Panc1 (cell line): ENCODE measurements around the gene TWNK.

Experiments
- CTCF ChIP-seq: fragments of 450-650 bp; IDR thresholded peaks from 2 replicates; pipeline ENCODE4 v1.5.1; 2017; ENCODE audit warnings: mild to moderate bottlenecking
- POLR2AphosphoS5 ChIP-seq: IDR thresholded peaks from 2 replicates; pipeline ENCODE4 v1.6.1; 2012; ENCODE audit warnings: mild to moderate bottlenecking, low read depth, low read length, moderate library complexity
- REST ChIP-seq, 2 experiments: IDR thresholded peaks; 2 replicates each; pipeline ENCODE4 v1.6.1; 2011 to 2012; ENCODE audit warnings: low read depth in 2 of 2, control low read depth in 1 of 2, low read length in 1 of 2, mild to moderate bottlenecking in 1 of 2, moderate library complexity in 1 of 2; ENCODE audit not compliant: insufficient read depth in 1 of 2
- SIN3A ChIP-seq: IDR thresholded peaks from 2 replicates; pipeline ENCODE4 v1.6.1; 2012; ENCODE audit warnings: low read depth, mild to moderate bottlenecking, low read length, moderate library complexity, borderline replicate concordance; ENCODE audit not compliant: insufficient read depth
- TCF7L2 ChIP-seq: IDR thresholded peaks from 2 replicates; pipeline ENCODE4 v1.6.1; 2011; ENCODE audit warnings: mild to moderate bottlenecking, low read depth, low read length, inconsistent platforms

GRCh38 chr10:100982916-100983830 lies 4.2 kb upstream of the TWNK start:
- TF ChIP-seq CTCF (no peak), REST (IDR thresholded peaks at IDR 0.05; ENCODE audit: insufficient read depth in 1 of 2, low read depth in 2 of 2, low read length in 1 of 2) (no peak), SIN3A (no peak), POLR2AphosphoS5 (no peak), TCF7L2 (no peak)
